ENCODE measurements around the gene UNC80. TPM values are rescaled to one million over a fixed set of nuclear protein-coding genes. Genes with fewer than 3 reads are reported as not detected.

UNC80 gene
- total RNA-seq, 1 donor from 2014 or later, result not detected

DNA sequence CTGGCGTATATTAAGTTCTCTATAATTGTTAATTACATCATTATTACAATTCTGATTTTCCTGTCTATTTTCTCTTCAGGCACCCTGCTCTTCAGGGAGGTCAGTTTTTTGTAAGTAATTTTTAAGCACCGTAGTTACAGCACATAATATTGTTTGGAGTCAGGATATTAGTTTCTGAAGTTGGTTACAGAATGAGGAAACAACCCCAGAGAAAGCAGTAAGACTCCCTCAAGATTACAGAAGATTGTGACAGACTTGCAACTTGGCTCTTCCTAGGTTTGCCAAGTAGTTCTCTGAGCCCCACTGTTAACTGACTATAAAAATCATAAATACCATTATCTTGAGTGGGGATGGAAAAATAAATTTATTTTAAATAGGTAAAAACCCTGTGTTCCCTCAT, 231.7 kb downstream of the UNC80 start:
- intact Hi-C loops (cut with micrococcal nuclease), result loop anchor here (1.0 to 10.0 kb wide), 4 partner anchors 8 to 1979 kb away; partner anchors contain the start of genes IDH1, PIKFYVE and PLEKHM3

DNA sequence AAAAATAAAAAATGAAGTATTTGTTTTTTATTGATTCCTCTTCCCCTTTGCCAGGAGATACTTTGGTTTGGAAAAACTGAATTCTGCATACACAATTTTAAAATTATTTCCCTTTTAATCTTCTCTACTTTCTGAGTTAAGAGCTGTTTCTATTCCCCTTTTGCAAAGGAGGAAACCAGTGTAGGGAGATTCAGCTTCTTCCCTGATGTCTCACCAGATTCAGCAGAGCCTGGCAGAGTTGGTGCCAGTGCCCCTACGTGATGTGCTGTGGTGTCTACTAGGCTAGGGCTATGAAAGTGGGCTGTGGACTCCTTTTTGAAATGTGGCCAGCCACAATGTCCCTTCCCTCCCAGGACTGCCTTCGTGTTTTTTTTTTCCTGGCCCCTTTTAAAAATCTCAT, 233.2 kb downstream of the UNC80 start:
- intact Hi-C loops (cut with micrococcal nuclease), result loop anchor here (10.0 kb wide), 1 partner anchor 1980 kb away; the partner anchor contains the start of gene PLEKHM3

DNA sequence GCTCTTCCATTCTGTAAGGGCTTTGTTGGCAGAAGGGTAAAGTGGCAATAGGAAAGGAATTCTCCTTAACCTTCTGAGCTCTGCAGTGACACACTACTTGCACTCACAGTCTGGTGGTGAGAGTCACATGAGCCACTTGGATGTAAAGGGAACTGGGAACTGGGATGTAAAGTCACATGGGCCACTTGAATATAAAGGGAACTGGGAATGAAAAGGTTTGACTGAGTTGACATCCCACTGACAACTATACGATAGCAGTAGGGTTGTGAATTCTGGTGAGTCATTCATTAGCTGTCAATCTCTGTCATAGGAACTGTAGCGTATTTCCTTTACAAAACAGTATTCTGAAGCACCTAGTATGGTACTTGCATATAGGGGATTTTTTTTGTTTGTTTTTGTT, 236.3 kb downstream of the UNC80 start:
- intact Hi-C loops (cut with micrococcal nuclease), result loop anchor here (10.0 kb wide), 1 partner anchor 1983 kb away; the partner anchor contains the start of gene PLEKHM3

DNA sequence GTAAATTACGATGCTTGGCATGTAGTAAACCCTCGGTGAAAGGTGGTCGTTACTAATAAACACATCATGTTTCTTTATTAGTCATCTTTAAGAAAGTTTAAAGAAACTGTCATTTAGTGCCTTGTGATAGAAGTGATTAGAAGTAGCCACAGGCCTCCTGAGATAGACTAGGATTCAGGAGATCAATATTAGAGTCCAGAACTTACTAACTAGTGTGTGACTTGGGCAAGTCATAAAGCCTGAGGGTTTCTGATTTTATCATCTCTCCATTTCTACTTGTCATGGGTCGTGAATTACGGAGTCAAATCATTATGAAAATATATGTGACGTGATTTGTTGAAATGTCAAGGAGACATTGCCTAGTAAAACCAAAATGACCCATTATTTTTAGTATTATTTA, 237.5 kb downstream of the UNC80 start:
- intact Hi-C loops (cut with micrococcal nuclease), result loop anchor here (10.0 kb wide), 1 partner anchor 1984 kb away; the partner anchor contains the start of gene PLEKHM3

DNA sequence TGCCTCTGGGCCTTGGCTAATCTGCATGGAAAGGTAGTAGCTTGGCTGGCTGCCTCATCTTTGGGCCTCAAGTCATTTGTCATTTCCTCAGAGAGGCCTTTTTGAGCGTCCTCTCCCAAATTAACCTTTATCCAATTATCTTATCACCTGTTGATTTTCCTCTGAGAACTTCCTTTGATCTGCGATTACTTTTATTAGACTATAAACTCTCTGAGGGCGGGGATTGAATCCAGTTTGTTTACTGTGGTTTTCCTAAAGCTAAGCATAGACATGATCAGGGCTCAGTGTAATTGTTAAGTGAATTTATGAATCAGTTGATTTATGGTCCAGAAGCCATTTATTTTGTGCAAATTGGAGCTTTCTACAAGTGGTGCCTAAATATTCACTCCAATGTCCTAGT, 238.3 kb downstream of the UNC80 start:
- intact Hi-C loops (cut with micrococcal nuclease), result loop anchor here (10.0 kb wide), 1 partner anchor 1985 kb away; the partner anchor contains the start of gene PLEKHM3

DNA sequence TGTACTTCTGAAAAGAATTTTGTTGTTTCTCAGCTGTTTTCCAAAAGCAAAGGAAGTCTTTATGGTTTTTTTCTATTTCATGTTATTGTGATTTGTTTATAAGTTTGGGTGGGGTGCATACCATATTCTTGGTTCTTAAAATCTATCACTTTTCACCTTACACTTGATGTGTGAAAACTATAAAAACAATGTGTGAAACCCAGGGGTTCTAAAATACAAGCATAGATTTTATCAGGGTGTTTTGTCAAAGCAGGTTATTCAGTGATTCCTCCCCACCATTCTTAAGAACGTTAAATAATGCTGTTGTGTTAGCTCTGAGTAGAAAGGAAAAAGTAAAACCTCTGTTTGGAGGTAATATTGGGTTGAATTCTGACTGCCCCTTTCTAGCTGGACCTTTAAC, 248.5 kb downstream of the UNC80 start:
- intact Hi-C loops (cut with micrococcal nuclease), result no loop called here

DNA sequence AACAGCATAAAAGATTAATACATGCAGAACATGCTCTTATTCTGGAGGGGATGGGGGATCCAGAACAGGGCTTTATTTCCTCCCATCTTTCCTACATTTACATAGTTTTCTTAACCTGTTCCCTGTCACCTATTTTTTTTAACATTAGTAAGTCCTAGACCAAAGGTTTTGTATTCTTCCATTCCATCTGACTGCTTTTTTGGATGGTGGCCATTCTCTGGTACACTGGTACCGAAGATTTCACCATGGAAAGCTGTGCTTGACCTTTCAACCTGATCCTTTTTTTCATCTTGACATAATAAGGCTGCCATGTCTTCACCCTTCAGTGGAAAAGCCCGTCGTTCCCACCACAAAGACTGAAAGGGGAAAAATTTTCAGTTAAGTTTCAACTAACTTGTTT, 251.2 kb downstream of the UNC80 start:
- intact Hi-C loops (cut with micrococcal nuclease), result no loop called here

DNA sequence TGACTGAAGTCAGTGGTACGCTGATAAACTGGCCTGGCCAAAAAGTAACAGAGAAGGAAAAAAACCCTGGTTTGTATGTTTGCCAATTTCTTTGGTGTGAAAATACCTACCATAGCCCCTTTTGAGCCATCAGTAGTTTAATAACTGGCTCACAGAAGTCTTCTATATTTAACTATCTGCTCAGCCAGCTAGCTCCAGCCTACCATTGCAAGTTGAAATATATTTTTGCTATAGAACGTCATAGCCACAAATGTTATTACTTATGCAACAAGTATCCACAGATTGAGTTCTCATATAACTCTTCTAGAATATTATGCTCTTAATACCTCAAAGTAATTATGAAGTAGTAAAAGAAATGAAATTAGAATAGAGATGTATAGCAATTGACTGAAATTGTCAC, 256.0 kb downstream of the UNC80 start:
- intact Hi-C loops (cut with micrococcal nuclease), result no loop called here

DNA sequence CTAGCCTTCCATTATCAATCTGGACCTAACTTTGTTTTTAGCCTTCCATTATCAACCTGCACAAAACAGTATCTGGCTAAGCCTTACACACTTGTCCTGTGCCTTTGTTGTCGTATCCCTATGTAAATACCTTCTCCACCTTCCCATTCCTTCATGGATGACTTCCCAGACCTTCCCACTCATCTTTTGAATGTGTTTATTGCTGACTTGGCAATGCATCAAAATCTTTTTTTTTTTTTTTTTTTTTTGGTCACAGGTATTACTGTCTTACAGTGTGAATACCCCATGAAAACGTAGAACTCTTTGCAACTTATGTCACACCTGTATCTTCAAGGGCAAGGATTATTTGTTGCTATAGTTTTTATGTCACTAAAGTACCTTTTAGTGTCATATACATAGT, 256.5 kb downstream of the UNC80 start:
- intact Hi-C loops (cut with micrococcal nuclease), result no loop called here

DNA sequence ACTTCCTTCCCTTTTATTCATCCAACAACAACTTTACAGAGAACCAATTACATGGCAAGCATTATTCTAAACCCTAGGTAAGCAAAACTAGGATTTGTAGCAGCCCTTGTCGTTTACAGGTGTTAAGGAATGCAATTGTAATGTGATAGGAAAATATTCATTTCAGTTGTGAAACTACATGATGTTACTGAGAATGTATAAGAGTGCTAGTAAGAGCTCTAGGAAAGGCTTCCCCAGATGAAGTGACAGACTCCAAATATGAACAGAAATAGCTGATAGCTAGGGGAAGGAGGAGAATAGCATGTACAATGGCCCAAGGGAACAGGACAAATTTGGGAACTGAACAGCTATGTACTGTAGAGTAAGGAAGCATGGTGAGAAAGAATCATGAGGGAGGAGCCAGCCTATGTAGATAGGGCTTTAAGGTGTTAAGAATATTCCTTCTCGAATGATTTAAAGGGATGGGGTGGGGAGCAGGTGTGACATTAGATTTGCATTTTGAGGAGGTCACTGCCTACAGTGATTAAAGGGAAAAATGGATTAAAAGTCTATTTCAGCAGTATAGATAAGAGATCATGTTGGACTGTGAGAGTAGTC, 262.6 kb downstream of the UNC80 start:
- intact Hi-C loops (cut with micrococcal nuclease), result no loop called here

DNA sequence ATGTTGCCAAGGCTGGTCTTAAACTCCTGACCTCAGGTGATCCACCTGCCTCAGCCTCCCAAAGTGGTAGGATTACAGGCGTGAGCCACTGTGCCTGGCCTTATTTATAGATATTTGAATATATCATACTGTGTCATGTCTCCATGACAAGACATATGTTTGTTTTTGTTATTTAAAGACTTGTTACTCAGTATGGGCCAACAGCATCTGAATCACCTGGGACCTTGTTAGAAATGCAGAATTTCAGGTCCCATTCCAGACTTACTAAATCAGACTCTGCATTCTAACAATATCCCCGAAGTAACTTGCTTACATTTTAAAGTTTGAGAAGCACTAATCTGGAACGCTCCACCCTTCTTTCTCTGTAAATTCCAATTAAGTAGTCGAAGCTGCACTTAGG, 264.0 kb downstream of the UNC80 start:
- intact Hi-C loops (cut with micrococcal nuclease), result no loop called here

DNA sequence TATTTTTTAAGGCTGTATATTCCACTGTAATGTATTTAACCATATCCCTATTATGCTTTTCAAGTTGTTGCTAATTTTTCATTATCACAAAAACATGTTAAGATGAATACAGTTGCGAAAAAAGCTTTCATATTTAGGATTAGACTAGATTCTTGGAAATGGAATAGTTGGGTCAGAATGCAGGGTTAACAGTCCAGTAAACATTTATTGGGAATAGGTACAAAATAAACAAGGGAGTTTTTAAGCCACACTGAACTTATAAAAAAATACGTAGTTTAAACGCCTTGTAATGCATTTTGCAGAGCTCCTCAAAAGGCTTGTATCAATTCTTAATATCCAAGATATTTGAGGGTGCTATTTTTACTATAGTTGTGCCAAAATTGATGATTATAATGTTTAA, 266.4 kb downstream of the UNC80 start:
- intact Hi-C loops (cut with micrococcal nuclease), result no loop called here

DNA sequence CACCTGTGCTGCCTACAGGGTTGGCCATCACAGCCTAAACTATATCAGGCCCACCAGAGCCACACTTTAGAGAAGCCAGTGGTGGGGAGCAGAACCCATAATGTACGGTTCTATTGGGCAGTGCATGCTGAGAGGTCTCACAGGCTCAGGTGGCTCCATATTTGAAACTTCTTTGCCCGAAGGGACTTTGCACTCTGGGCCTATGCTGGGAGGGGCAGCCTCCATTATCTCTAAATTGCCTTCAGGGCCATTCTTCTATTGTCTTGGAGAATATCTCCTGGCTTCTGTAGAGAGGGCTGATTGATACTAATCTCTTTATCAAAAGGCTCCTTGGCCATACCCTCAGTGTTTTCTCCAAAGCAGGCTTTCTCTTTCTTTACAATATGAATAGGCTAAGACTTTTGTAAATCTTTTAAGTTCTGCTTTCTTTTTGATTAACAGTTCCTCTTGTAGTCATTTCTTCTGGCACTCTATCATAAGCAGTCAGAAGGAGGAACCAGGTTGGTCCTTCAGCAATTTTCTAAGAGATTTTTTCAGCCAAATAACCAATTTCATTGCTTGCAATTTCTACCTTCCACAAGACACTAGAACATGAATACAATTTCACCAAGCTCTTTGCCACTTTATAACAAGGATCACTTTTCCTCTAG, 275.3 kb downstream of the UNC80 start:
- intact Hi-C loops (cut with micrococcal nuclease), result no loop called here

Other genes with a start within 250 kb of the UNC80 start
- gene RPE, start 230.8 kb downstream of the UNC80 start, total RNA-seq, result 46.5 and 48.6 TPM in 2 replicates